NCI-H1694 treated with DMSO at 0.1 percent for 48 hours (cell line): ENCODE measurements around the gene POLR1E.
"Not testable (repeated sequence)": the region's sequence is repeated elsewhere in the genome, so short reads cannot be mapped to it uniquely, and the experiment has no call there.

ENCODE experiments used
- DNase-seq: peaks from one replicate; lab custom pipeline; 2025; lab: John Stamatoyannopoulos, UW

Gene POLR1E

GRCh38 chr9:37465249-37466036 lies 20.3 kb upstream of the POLR1E start, which contains the start of gene ZBTB5:
Gene ZBTB5 (minus strand): TSS chr9:37465450. CDS start chr9:37442551, 22,899 bp downstream.
- peak; percentile 100 for DNase-seq

- DNase-seq = peak; percentile 90
Measured at GRCh38 chr9:37466037-37466709, 19.6 kb upstream of the POLR1E start.

GRCh38 chr9:37467530-37467929 lies 18.2 kb upstream of the POLR1E start:
- DNase-seq = not testable (repeated sequence)

DNA sequence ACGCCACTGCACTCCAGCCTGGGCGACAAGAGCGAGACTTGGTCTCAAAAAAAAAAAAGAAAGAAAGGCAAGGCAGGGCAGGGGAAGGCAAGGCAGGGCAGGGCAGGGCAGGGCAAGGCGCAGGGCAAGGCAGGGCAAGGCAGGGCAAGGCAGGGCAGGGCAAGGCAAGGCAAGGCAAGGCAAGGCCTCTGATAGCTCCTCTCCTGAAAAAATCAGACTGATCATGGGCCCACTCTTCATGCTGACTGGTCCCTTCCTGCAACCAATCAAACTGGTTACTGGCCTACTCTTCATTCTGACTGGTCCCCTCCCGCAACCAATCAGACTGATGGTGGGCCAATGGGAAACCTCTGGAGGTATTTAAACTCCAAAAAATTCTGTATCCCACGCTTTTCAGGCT lies 17.1 kb upstream of the POLR1E start:
- no peak for DNase-seq

DNA sequence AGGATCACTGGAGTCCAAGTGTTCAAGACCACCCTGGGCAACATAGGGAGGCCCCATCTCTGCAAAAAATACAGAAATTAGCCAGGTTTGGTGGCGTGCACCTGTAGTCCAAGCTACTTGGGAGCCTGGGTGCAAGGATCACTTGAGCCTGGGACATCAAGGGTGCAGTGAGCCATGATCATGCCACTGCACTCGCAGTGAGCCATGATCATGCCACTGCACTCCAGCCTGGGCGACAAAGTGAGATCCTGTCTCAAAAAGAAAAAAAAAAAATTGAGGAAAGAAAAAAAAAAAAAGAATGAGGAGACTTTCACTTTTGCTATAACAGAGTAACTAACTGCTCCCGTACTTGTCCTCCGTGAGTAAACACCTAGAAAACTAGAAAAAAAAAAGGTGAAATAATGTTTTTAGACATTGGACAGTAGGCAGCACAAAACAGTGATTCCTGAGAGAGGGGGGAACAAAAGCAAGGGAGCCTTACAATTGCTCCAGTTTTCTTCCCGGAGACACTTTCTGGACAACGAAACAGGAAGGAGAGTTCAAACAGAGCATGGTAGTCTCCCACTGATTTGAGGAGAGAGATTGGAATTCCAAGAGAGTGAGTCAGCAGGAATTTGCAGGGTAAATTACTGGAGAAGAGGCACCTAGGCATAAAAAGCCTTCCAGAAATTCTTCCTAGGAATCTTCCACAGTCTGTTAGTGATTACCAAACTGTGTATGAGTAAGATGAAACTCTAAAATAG lies 13.6 kb upstream of the POLR1E start:
- DNase-seq = no peak

- not testable (repeated sequence) for DNase-seq
Measured at GRCh38 chr9:37473982-37474381, 11.8 kb upstream of the POLR1E start.

- no peak for DNase-seq
Measured at GRCh38 chr9:37474438-37474837, 11.3 kb upstream of the POLR1E start.

DNA sequence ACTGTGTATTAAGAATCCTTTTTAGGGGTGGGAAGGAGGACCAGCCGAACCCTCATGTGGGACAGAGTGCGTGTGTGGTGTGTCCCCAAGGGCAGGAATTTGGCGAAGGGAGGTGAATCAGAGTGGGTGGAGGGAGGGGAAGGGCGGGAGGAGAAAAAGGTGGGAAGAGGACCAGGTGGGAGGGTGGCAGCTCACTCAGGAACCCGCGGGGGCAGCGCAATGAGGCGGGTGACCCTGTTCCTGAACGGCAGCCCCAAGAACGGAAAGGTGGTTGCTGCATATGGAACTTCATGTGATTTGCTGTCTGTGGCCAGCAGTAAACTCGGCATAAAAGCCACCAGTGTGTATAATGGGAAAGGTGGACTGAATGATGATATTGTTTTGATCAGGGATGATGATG lies 8.8 kb upstream of the POLR1E start:
- DNase-seq = no peak

GRCh38 chr9:37477443-37477842 lies 8.3 kb upstream of the POLR1E start:
- not testable (repeated sequence) for DNase-seq

GRCh38 chr9:37477987-37478619 lies 7.6 kb upstream of the POLR1E start:
- not testable (repeated sequence) for DNase-seq

DNA sequence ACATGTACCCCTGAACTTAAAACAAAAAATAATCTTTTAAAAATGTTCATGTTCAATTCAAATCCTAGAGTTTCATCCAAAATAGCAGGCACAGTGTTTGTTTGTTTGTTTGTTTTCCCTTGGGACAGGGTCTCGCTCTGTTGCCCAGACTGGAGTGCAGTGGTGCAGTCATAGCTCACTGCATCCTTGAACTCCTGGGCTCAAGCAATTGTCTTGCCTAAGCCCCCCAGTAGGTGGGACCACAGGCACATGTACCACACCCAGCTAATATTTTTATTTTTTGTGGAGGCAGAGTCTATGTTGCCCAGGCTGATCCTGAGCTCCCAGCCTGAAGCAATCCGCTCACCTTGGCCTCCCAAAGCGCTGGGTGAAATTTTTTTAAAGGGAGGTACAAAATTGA lies 5.0 kb upstream of the POLR1E start:
- no peak for DNase-seq

DNA sequence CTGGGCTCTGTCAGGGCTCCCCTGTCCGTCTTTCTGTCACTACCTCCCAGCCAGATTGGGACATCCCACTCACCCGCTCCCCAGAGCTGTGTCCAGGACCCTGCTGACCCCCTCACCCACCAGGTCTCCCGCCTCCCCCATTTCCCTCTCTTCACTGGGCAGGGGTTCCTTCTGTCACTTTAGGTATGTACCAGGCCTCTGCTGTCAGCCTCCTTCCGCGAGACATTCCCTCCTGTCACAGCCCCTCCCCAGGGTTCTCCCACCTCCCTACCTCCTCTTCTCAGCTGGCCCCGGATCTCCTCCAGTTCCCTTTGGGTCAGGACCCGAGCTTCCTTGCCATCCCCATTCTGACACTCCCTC lies 488 bp downstream of the POLR1E start:
- no peak for DNase-seq

- no peak for DNase-seq
Measured at GRCh38 chr9:37486616-37487548, 1.1 kb downstream of the POLR1E start.

- DNase-seq = no peak
Measured at GRCh38 chr9:37491939-37492338, 6.2 kb downstream of the POLR1E start.

GRCh38 chr9:37495571-37495970 lies 9.8 kb downstream of the POLR1E start:
- DNase-seq = no peak

- DNase-seq = no peak
Measured at GRCh38 chr9:37496020-37496419, 10.3 kb downstream of the POLR1E start.

DNA sequence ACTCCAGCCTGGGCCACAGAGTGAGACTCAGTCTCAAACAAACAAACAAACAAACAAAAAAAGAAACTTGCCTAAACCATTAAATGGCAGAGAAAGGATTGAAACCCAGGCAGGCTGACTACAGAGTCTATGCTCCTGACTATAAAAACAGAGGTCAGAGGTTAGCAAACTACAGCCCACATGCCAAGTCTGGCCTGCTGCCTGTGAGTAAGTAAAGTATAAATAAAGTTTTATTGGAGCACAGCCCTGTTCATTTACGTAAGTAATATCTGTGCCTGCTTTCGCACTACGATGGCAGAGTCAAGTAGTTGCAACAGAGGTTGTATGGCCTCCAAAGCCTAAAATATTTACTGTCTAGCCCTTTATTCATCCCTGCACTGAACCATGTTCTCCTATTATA lies 11.6 kb downstream of the POLR1E start:
- no peak for DNase-seq

- DNase-seq = no peak
Measured at GRCh38 chr9:37498457-37498856, 12.7 kb downstream of the POLR1E start.

DNA sequence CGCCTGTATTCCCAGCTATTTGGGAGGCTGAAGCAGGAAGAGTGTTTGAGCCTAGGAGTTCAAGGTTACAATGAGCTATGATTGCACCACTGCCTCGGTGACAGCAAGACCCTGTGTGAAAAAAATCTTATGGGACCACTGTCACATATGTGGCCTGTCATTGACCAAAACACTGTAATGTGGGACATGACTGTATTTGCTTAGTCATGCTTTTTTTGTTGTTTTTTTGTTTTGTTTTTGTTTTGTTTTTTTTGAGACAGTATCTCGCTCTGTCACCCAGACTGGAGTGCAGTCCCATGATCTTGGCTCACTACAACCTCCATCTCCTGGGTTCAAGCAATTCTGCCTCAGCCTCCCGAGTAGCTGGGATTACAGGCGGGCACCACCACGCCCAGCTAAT lies 13.5 kb downstream of the POLR1E start:
- no peak for DNase-seq

DNA sequence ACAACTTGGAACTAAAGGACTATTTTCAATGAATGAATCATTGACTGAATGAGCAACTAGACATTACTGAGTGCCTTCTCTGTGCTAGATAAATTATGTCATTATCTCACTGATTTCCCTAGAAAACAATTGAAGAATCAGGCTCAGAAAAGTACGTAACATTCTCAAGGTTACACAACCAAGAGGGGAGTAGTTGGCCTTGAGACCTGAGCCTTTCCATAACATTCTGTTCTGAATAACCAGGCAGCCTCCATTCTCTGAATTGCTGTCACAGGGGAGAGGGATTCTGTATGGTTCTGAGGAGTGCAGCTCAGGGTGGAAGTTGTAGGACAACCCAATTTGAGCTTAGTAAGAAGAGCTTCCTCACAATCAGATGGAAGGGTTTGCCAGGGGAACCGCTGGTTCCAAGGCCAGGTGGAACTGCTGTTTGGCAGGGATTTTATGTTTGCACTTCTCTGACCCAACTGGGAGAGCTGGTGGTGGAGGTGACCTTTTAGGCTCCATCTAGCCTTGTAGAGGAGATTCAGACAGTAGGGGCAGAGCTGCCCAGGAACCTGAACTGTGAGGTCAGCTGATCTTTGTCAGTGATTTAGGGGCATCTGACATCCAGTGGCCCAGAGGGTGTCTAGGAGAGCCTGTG lies 16.3 kb downstream of the POLR1E start:
- DNase-seq = no peak

GRCh38 chr9:37503736-37504135 lies 18.0 kb downstream of the POLR1E start:
- no peak for DNase-seq
